ENCODE data around the gene FAM163B. TPM values are rescaled to one million over a fixed set of nuclear protein-coding genes. Genes with fewer than 3 reads are reported as not detected.

Gene FAM163B
- total and polyA plus RNA-seq, 2 experiments from 2014 or later = 0.60 to 1.3 TPM

- Histone ChIP-seq H3F3A (replicated peaks; ENCODE audit: low read depth) (no peaks in the 10 kb centered on the region), H3K4me1 (ENCODE audit: insufficient read depth) (no peaks in the 10 kb centered on the region), H3K4me3 (no peak overlapping the region), H3K27me3 (ENCODE audit: insufficient read depth) (no peaks in the 10 kb centered on the region), H3K27ac (ENCODE audit: low read depth) (no peak overlapping the region), H3K79me2 (replicated peaks; ENCODE audit: insufficient read depth) (no peaks in the 10 kb centered on the region), H4K20me1 (replicated peaks; ENCODE audit: insufficient read depth) (no peaks in the 10 kb centered on the region), H3K4me2 (no peak overlapping the region), H3K36me3 (ENCODE audit: insufficient read depth) (no peaks in the 10 kb centered on the region), H3K9me2 (ENCODE audit: insufficient read depth) (no peaks in the 10 kb centered on the region), H2AFZ (no peak overlapping the region)
- no peak overlapping the region for H3K27ac Mint-ChIP-seq
- H3K36me3 Mint-ChIP-seq (ENCODE audit: low read depth) = no peaks in the 10 kb centered on the region
- DNase-seq (ENCODE audit: low spot score) (no peak), ATAC-seq (no peak; the same call in 2 of the 3 replicates)
- H3K9me3 Mint-ChIP-seq = no peaks in the 10 kb centered on the region
- peaks cover 23% of the 10 kb centered on the region for H3K4me1 Mint-ChIP-seq
- no peak for TF ChIP-seq ETS1 (IDR thresholded peaks at IDR 0.05)
- TF ChIP-seq CTCF (conservative IDR thresholded peaks at IDR 0.05; ENCODE audit: low read depth in 2 of 2) = 0 out of 4 replicates have a peak, but pooled peaks of 1 of the 2 experiments have one; percentile 11
- H3K27me3 Mint-ChIP-seq (ENCODE audit: insufficient read depth, low read depth, poor library complexity) = peaks cover 15% of the 10 kb centered on the region
- H3K4me3 Mint-ChIP-seq = no peak overlapping the region
Observed at GRCh38 chr9:133656211-133657119, 47.3 kb upstream of the FAM163B start.

- no peak overlapping the region for H3K4me3 Mint-ChIP-seq
- no peak for ATAC-seq
- TF ChIP-seq ZNF331 (CRISPR knock-in tag; IDR thresholded peaks at IDR 0.05; ENCODE audit: low read depth) (no peak), POLR2AphosphoS5 (IDR thresholded peaks at IDR 0.05; ENCODE audit: low read depth) (no peak), NANOG (IDR thresholded peaks at IDR 0.05; ENCODE audit: borderline replicate concordance) (no peak), REST (IDR thresholded peaks at IDR 0.05; ENCODE audit: unreplicated experiment) (no peak), CREB1 (CRISPR knock-in tag; IDR thresholded peaks at IDR 0.05; ENCODE audit: low read depth) (no peak), EZH2 (IDR thresholded peaks at IDR 0.05; ENCODE audit: low read depth, unreplicated experiment) (no peak), STAT1 (IDR thresholded peaks at IDR 0.05; ENCODE audit: unreplicated experiment) (no peak), CTCF (conservative IDR thresholded peaks at IDR 0.05; ENCODE audit: low read depth in 2 of 2) (no peak), JUNB (IDR thresholded peaks at IDR 0.05; ENCODE audit: unreplicated experiment) (no peak)
Observed at GRCh38 chr9:133655701-133656100, 46.5 kb upstream of the FAM163B start.

More at GRCh38 chr9:133655701-133656100, 46.5 kb upstream of the FAM163B start:
- H4K20me1 ChIP-seq (replicated peaks; ENCODE audit: insufficient read depth) = no peaks in the 10 kb centered on the region
- DNase-seq (ENCODE audit: low spot score) = no peak
- Mint-ChIP-seq H3K4me1 (peaks cover 23% of the 10 kb centered on the region), H3K27ac (no peak overlapping the region), H3K27me3 (ENCODE audit: insufficient read depth, low read depth, poor library complexity) (peaks cover 15% of the 10 kb centered on the region), H3K36me3 (ENCODE audit: low read depth) (no peaks in the 10 kb centered on the region), H3K9me3 (no peaks in the 10 kb centered on the region)
- H3F3A ChIP-seq (replicated peaks; ENCODE audit: low read depth) = no peaks in the 10 kb centered on the region
- no peak overlapping the region for H3K4me3 ChIP-seq
- no peaks in the 10 kb centered on the region for H3K27me3 ChIP-seq (ENCODE audit: insufficient read depth)
- no peak overlapping the region for H2AFZ ChIP-seq
- H3K4me2 ChIP-seq = no peak overlapping the region
- H3K27ac ChIP-seq (ENCODE audit: low read depth) = no peak overlapping the region
- no peaks in the 10 kb centered on the region for H3K9me2 ChIP-seq (ENCODE audit: insufficient read depth)
- no peaks in the 10 kb centered on the region for H3K36me3 ChIP-seq (ENCODE audit: insufficient read depth)
- H3K79me2 ChIP-seq (replicated peaks; ENCODE audit: insufficient read depth) = no peaks in the 10 kb centered on the region
- no peaks in the 10 kb centered on the region for H3K4me1 ChIP-seq (ENCODE audit: insufficient read depth)
